D341Med (cell line): ENCODE results near the gene GABRE.
"Not testable (repeated sequence)": the region's sequence is repeated elsewhere in the genome, so short reads cannot be mapped to it uniquely, and the experiment has no call there.

Source experiments
- DNase-seq: peaks from one replicate; pipeline ENCODE4 v3.0.0; 2012; ENCODE audit warnings: low spot score

The GABRE gene

GRCh38 chrX:151966236-151966635 is 8.2 kb downstream of the GABRE start:
- no peak for DNase-seq

GRCh38 chrX:151962034-151962433 is 12.4 kb downstream of the GABRE start:
- DNase-seq: no peak

- no peak for DNase-seq
Observed at GRCh38 chrX:151958101-151958500, 16.4 kb downstream of the GABRE start.

GRCh38 chrX:151954730-151955129 is 19.7 kb downstream of the GABRE start:
- DNase-seq: no peak

GRCh38 chrX:151938172-151938571 is 36.3 kb downstream of the GABRE start:
- no peak for DNase-seq

GRCh38 chrX:151935358-151935757 is 39.1 kb downstream of the GABRE start:
- DNase-seq: no peak

GRCh38 chrX:151929126-151929525 is 45.4 kb downstream of the GABRE start:
- DNase-seq: no peak

- no peak for DNase-seq
Observed at GRCh38 chrX:151923648-151924047, 50.8 kb downstream of the GABRE start.

- no peak for DNase-seq
Observed at GRCh38 chrX:151922692-151923091, 51.8 kb downstream of the GABRE start.

- no peak for DNase-seq
Observed at GRCh38 chrX:151921866-151922265, 52.6 kb downstream of the GABRE start.

GRCh38 chrX:151921292-151921691 is 53.2 kb downstream of the GABRE start:
- no peak for DNase-seq

GRCh38 chrX:151920530-151920929 is 53.9 kb downstream of the GABRE start:
- no peak for DNase-seq

- no peak for DNase-seq
Observed at GRCh38 chrX:151920101-151920500, 54.4 kb downstream of the GABRE start.

- no peak for DNase-seq
Observed at GRCh38 chrX:151919610-151920009, 54.9 kb downstream of the GABRE start.

GRCh38 chrX:151918736-151919135 is 55.7 kb downstream of the GABRE start:
- not testable (repeated sequence) for DNase-seq

- DNase-seq: no peak
Observed at GRCh38 chrX:151912780-151913179, 61.7 kb downstream of the GABRE start, which contains the start of gene MAGEA4. MAGEA4 (plus strand) TSS chrX:151912889; CDS start chrX:151923665, 10,776 bp downstream.

GRCh38 chrX:151912221-151912620 is 62.3 kb downstream of the GABRE start:
- DNase-seq: no peak

- DNase-seq: no peak
Observed at GRCh38 chrX:151904989-151905388, 69.5 kb downstream of the GABRE start.
